Left ventricle myocardium inferior (tissue), 1 donor: ENCODE measurements around the gene EFNA5. TPM values are rescaled to one million over a fixed set of nuclear protein-coding genes. Genes with fewer than 3 reads are reported as not detected.

Experiments
- DNase-seq: peaks from one replicate; pipeline ENCODE4 v3.0.0-alpha.2; 2020
- H3K27ac ChIP-seq: fragments of 200-600 bp; replicated peaks from 2 replicates; pipeline ENCODE4 v1.8.0; 2021
- H3K27me3 ChIP-seq: fragments of 200-600 bp; 2 replicates; pipeline ENCODE4 v1.8.0; 2021; ENCODE audit warnings: low read depth
- H3K36me3 ChIP-seq: fragments of 200-600 bp; 2 replicates; pipeline ENCODE4 v1.8.0; 2021
- H3K4me1 ChIP-seq: fragments of 200-600 bp; 2 replicates; pipeline ENCODE4 v1.8.0; 2021
- H3K4me3 ChIP-seq: fragments of 200-600 bp; 2 replicates; pipeline ENCODE4 v1.8.0; 2021; ENCODE audit warnings: mild to moderate bottlenecking, moderate library complexity
- H3K9me3 ChIP-seq: fragments of 200-600 bp; replicated peaks from 2 replicates; pipeline ENCODE4 v1.8.0; 2021
- CTCF ChIP-seq: fragments of 200-600 bp; IDR thresholded peaks from 2 replicates; pipeline ENCODE4 v1.8.0; 2021; ENCODE audit warnings: antibody characterized with exemption, mild to moderate bottlenecking, borderline replicate concordance
- intact Hi-C: fragments of 100-400 bp; cut with micrococcal nuclease; formaldehyde crosslinking; loops from one replicate; pipeline ENCODE4 v1.11.0; 2022
- total RNA-seq: library from RNA; stranded (reverse); fragmentation: NEBNext Ultra II Directional; extraction: Animal tissue kit (Norgen Biotek cat#: 25700); gene quantifications from one replicate; pipeline ENCODE4 v1.2.1, GENCODE V29; 2021
- donor health status: DM: no; HTN: yes; CAD: no; lungs with severe emphysema.

The EFNA5 gene
- total RNA-seq, 1 donor from 2014 or later = 28.2 TPM

- no peaks in the 10 kb centered on the region for H3K9me3 ChIP-seq
- H3K36me3 ChIP-seq = no peaks in the 10 kb centered on the region
- H3K27me3 ChIP-seq = no peaks in the 10 kb centered on the region
- no peak overlapping the region for H3K4me3 ChIP-seq
- no peak for DNase-seq
- H3K4me1 ChIP-seq = peaks cover 16% of the 10 kb centered on the region
- no peak overlapping the region for H3K27ac ChIP-seq
- TF ChIP-seq CTCF = no peak
- intact Hi-C loops = no loop called here
These were observed 158.7 kb downstream of the EFNA5 start for GRCh38 chr5:107512029-107512428.

- DNase-seq = no peak
- Histone ChIP-seq H3K27me3 (no peaks in the 10 kb centered on the region), H3K27ac (no peak overlapping the region), H3K4me1 (peaks cover 27% of the 10 kb centered on the region), H3K9me3 (no peaks in the 10 kb centered on the region), H3K4me3 (no peak overlapping the region), H3K36me3 (no peaks in the 10 kb centered on the region)
- TF ChIP-seq CTCF = no peak
- intact Hi-C loops = no loop called here
These were observed 160.6 kb downstream of the EFNA5 start for GRCh38 chr5:107510125-107510524.

- Histone ChIP-seq H3K4me1 (peaks cover 23% of the 10 kb centered on the region), H3K27ac (no peak overlapping the region), H3K4me3 (no peak overlapping the region), H3K9me3 (no peaks in the 10 kb centered on the region), H3K27me3 (no peaks in the 10 kb centered on the region), H3K36me3 (no peaks in the 10 kb centered on the region)
- TF ChIP-seq CTCF = no peak
- intact Hi-C loops = no loop called here
- DNase-seq = no peak
These were observed 162.6 kb downstream of the EFNA5 start for GRCh38 chr5:107508097-107508496.

GRCh38 chr5:107505763-107506534 is 164.8 kb downstream of the EFNA5 start:
- Histone ChIP-seq H3K27ac (no peak overlapping the region), H3K4me1 (peaks cover 23% of the 10 kb centered on the region), H3K27me3 (no peaks in the 10 kb centered on the region), H3K4me3 (no peak overlapping the region), H3K36me3 (no peaks in the 10 kb centered on the region), H3K9me3 (no peaks in the 10 kb centered on the region)
- DNase-seq = no peak
- no peak for TF ChIP-seq CTCF
- intact Hi-C loops = no loop called here

GRCh38 chr5:107504424-107504823 is 166.3 kb downstream of the EFNA5 start:
- Histone ChIP-seq H3K4me1 (peaks cover 38% of the 10 kb centered on the region), H3K27ac (no peak overlapping the region), H3K27me3 (no peaks in the 10 kb centered on the region), H3K4me3 (no peak overlapping the region), H3K36me3 (no peaks in the 10 kb centered on the region), H3K9me3 (no peaks in the 10 kb centered on the region)
- intact Hi-C loops = no loop called here
- no peak for DNase-seq
- TF ChIP-seq CTCF = no peak
